GM21381 (cell line): Measurements from ENCODE around the gene SWAP70.
"Not testable (repeated sequence)": the region's sequence is repeated elsewhere in the genome, so short reads cannot be mapped to it uniquely, and the experiment has no call there.

ENCODE experiments used
- ATAC-seq: cut with Tn5 transposase; IDR thresholded peaks from one replicate; pipeline ENCODE4 v1.9.1; 2021; ENCODE audit warnings: mild to moderate bottlenecking, moderate library complexity; ENCODE audit not compliant: unreplicated experiment

Gene SWAP70

DNA sequence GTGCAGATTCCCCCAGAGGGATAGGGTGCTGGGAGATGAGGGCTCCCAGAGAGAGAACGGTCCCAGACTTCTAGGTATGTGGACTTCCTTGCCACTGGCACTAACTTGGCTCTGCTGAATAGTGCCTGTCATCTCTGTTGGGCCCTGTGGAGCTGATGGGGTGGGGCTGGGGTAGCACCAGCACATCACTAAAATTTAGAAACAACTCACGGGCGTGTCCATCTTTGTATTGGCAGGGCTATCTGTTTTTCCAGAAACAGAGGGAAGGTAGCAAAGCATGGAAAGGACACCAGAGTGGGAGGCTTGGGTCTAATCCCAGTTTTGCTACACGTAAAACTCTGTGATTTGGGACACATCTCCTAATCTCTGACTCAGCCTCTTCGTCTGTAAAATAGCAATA, 25.8 kb downstream of the SWAP70 start:
- ATAC-seq, result no peak

DNA sequence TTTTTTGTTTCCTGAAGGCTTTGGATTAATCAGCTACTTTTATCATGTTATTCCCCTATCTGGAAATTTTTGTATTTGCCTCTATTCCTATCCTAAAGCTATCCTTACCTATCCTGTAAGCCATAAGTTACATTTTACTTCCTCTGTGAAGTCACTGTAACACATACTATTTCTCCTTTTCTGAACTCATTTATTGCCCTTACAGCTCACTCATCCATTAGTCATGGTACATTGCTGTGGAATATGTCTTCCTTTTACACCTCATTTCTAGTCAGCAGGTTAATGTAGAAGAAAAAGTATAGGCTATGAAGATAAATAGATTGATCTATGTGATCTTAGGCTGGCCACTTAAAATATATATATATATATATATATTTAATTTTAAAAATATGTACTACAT, 28.0 kb downstream of the SWAP70 start:
- no peak for ATAC-seq

DNA sequence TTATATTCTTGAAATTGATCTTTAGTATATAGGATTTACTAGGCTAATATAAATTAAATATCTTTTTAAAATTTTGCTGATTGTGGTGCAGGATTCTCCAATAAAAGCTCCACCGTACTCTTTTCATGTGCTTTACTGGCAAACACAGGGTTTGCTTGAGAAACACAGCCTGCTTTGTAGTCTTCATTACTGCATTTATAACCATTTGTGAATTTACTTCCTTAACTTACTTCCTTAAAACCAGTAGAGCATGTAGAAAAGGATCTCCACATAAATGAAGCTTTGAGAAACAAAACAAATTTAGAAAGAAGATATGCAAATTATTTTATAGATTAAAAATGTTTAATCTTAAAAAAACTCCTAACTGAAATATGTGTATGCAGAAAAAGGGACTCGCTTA, 28.8 kb downstream of the SWAP70 start:
- no peak for ATAC-seq

DNA sequence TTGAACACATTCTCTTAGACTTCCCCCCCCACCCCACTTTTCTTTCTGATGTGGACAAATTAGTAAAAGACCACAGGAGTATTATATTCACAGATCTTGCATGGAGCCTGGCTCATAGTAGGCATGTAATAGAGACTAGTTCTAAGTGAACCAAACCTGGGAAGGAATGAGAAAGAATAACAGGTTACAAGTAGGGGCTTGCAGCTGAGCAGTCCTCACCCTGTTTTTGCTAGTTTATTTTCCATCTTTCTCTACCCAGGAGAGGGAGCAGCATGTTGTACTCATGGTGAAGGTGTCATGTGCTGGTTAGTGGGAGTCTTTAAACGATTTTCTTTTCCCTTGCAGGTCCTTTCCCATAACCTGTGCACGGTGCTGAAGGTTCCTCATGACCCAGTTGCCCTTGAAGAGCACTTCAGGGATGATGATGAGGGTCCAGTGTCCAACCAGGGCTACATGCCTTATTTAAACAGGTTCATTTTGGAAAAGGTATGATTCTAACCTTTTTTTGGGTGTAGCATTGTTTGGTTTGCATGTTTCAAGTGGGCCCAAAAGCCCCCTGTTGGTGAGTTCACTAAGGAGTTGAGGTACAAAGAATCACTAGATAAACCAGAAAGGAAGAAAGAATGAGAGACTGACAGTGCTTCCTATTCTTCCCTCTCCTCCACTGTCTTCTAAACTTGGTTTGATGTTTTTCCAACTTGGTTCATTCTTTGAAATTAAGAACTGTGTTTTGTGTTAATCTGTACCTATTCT, 30.1 kb downstream of the SWAP70 start:
- no peak for ATAC-seq

DNA sequence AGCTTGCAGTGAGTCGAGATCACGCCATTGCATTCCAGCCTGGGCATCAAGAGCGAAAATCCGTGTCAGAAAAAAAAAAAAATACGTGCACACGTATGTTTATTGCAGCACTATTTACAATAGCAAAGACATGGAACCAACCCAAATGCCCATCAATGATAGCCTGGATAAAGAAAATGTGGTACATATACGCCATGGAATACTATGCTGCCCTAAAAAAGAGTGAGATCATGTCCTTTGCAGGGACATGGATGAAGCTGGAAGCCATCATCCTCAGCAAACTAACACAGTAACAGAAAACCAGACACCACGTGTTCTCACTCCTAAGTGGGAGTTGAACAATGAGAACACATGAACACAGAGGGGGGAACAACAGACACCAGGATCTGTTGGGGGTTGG, 31.4 kb downstream of the SWAP70 start:
- not testable (repeated sequence) for ATAC-seq

DNA sequence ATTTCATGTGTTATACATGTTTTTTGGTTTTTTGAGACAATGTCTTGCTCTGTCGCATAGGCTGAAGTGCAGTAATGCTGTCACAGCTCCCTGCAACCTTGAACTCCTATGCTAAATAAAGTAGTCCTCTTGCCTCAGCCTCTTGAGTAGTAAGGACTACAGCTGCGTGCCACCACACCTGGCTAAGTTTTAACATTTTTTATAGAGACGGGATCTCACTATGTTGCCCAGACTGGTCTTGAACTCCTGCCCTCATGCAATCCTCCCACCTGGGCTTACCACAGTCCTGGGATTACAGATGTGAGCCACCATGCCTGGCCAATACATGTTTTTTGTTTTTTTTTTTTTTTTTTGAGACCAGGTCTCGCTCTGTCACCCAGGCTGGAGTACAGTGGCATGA, 33.9 kb downstream of the SWAP70 start:
- ATAC-seq, result no peak

DNA sequence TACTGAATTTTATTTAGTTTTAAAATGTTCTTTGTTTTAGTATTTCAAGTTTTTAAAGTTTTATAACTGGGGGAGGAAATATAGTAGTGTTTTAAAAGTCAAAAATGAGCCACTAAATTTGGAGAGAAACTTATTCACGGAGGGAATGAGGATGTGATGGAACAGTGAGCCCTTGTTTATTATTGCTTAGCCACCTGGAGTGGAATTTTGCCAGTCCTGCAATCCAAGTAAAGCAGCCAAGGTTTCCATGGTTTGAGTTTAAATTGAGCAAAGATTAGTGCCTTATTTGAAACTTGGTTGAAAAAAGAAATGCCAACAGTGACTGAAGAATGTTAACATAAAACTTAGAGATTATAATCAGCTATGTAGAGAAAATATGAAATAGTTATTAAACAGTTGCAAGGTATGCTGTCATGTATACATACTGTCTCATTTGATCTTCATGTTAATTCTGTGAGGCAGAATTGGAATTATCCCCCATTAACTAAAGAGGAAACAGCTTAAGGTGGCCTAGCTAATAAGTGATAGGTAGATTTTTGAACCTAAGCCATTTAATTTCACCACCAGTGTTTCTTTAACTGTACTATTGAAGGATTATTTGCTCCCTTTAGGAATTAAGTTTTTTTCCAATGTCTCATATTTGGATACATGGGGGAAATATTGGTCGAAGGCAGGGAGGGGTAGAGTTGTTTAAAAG, 36.4 kb downstream of the SWAP70 start:
- ATAC-seq, result no peak

DNA sequence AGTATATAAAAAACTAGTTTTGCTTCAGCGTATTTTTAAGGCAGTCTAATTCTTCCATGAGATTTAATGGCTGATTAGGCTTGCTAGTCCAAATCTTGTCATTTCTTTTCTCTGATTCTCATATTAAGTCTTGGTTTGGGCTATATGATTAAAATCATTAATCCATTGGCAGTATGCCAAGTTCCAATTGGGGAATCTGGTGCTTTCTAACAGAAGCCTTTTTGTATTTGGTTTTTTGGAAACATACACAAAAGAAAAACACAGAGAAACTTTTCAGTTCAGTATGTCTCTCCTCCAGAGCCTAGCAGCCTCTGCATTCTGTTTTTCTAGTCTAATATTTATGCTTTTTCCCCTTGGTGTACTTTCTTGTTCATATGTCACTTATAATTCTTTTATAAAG, 37.9 kb downstream of the SWAP70 start:
- no peak for ATAC-seq

DNA sequence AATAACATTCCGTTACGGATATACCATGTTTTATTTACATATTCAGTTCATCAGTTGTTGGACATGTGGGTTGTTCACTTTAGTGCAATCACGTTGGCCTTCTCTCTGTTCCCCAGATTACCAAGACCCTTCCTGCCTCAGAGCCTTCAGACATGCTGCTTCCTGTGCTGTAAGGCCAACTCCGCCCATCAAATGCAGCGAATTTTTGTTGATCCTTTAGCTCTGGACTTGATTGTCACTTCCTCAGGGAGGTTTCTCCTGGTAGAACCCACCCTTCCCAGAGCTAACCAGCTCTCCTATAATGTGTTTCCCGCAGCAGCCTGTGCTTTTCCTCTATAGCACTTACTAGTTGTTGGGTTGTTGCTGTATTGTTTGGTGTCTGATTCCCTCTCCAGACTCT, 39.4 kb downstream of the SWAP70 start:
- no peak for ATAC-seq

DNA sequence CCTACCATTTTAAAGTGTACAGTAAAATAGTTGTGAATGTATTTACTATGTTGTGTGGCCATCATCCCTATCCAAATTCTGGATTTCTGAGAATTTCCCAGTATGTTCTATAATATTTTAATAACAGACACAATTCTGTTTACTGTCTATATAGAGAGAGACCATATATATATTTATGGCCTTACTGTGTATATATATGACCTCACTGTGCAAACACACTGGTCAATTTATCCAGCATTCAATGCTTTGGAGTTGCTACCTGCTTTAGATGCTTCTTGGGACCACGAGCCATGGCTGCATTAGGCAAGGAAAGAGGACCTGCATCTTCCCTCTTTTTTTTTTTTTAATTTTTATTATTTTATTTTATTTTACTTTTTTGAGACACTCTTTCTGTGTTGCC, 40.2 kb downstream of the SWAP70 start:
- ATAC-seq, result no peak

DNA sequence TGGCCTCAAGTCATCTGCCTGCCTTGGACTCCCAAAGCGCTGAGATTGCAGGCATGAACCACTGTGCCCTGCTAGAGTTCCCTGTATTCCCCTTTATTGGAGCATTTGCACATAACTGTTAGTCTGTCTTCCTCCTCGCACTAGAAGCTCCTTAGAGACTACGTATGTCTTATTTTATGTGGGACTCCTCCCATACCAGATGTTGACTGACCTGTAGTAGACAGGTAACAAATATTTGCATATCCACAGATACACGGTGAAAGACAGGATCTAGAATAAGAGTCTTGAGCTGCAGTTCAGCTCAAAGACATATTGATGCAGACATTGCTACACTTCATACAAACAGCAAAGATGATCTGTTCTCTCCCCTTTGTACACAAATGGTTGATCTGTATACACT, 40.7 kb downstream of the SWAP70 start:
- no peak for ATAC-seq

DNA sequence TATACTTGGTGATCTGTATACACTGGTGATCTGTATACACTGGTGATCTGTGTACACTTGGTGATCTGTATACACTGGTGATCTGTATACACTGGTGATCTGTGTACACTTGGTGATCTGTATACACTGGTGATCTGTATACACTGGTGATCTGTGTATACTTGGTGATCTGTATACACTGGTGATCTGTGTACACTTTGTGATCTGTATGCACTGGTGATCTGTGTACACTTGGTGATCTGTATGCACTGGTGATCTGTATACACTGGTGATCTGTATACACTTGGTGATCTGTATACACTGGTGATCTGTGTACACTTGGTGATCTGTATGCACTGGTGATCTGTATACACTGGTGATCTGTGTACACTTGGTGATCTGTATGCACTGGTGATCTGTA, 41.5 kb downstream of the SWAP70 start:
- not testable (repeated sequence) for ATAC-seq

DNA sequence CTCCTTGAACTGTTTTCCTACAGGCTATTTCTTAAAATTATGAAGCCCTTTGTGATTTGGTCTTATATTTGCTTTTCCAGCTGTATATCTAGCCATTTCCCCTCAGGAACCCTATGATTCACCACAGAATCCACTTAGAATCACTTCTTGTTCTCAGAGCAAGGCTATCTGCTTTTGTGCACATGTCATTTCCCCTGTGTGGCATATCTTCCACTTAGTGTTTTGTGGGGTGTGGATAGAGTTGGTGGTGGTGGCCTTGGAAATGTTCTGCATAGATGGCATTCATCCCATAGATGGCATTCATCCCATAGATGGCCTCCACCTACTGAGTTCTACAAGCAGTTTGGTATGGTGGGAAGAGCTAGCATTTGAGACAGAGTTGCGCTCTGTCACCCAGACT, 44.7 kb downstream of the SWAP70 start:
- ATAC-seq, result no peak

DNA sequence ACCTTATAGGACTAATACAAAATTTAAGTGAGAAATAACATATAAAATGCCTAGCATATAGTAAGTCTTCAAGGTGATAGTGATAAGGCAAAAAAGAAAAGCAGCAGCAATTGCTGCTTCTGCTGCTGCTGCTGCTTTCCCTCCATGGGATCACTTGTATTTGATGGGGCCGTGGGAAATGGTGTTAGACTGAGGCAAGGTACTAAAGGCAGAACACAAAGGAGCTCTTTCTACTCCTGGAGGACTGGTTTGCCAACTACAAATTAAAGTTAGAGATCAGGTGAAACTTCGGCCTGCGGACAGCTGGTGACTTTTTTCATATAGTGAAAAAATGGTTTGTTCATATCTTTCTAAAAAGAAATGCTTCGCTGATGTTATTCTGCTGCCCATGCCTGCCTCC, 46.3 kb downstream of the SWAP70 start:
- no peak for ATAC-seq

DNA sequence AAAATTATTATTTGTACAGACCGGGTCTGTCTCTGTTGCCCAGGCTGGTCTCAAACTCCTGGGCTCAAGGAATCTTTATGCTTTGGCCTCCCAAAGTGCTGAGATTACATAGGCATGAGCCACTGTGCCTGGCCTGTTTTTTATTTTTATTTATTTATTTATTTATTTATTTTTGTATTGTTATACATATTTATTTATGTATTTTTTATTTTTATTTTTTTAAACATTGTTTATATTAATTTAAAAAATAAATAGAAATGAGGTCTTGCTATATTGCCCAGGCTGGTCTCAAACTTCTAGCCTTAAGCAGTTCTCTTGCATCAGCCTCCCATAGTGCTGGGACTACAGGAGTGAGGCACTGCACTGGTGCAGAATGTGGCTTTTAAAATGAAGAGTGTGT, 47.0 kb downstream of the SWAP70 start:
- no peak for ATAC-seq

DNA sequence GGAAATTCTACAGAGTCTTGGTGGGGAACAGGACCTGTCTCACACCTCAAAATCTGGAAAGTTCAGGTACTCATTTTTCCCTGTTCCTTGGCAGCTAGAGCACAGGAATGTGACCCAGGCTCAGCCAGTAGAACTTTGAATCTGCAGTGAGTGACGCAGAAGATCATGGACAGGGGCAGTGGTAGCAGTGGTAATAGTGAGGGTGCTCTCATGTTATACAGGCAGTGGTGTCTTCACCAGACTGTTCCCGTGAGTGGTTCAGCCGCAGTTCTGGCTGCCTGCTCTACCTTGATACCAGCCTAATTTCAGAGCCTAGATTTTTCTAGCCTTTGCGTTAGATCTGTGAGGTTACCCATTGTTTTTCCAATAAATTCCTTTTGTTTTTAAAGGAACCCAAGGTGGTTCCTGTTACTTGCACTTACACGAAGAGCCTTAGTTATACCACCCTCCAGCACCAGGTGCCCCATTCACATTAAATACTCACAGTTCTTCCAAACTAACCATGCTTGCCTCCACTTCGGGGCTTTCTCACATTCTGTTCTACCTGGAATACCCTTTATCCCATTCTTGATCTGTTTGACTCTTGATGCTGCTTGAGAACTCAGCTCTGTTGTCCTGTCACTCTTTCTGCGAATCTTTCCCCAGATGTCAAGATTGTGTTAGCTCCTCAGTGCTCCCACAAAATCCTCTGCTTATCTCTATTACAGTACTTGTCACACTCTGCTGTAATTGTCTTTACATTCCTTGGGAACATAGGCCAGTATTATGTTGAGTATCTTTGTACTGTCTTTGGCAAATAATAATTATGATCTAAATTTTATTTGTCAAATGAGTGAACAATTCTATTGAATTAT, 47.8 kb downstream of the SWAP70 start:
- no peak for ATAC-seq

DNA sequence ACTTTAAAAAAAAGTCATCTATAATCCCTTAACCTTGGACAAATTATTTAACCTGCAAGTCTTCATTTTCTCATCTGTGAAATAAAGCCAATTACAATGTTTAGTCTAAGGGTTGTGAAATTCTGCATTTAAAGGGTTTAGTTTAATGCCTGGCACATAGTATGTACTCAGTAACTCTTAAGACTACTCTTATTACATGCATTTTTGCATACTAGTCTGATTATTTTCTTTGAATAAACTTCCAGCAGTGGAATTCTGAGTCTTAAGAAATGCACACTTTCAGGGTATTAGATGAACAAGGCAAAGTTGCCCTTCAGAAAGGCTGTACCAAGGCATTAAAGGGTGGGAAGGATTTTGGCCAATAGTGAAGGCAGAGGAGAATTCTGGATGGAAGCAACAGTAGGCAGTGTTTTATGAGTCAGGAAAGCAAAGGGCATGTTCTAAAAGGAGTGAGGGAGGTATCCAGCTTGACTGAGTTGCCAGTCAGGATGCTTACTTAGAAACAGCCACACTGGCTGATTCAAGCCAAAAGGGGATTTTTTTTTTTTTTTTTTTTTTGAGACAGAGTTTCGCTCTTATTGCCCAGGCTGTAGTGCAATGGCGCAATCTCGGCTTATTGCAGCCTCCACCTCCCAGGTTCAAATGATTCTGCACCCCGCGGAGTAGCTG, 50.5 kb downstream of the SWAP70 start:
- ATAC-seq, result no peak

DNA sequence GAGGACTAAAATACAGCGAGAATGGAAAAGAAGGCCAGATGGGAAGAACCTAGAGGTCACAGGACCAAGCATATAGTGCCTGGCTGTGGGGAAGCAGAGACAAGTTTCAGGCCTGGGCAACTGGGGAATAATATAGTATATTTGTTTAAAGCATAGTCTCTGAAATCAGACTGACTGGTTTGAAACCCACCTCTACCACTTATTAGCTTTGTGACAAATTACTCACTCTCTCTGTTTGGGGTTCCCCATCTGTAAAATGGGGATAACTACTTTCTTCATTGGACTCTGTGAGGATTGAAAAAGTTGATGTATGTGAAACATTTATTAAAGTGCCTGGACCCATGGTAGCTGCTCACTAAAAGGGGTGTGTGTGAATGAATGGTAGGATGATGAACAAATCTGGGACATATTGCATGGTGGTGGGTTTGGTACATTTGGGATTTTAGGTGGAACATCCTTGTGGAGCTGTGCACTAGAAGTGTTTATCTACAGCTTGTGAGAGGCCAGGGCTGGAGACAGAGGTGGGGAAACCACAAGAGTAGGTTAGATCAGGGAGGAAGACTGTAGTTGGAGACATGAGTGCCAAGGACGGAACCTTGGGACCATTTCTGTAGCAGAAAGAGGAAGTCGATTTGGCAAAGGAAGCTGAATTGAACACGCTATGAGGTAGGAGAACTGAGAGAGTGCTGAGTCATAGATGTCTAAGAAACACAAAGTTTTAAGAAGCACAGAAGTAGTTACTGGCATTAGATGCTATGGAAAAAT, 52.6 kb downstream of the SWAP70 start:
- peak; percentile 77 for ATAC-seq

DNA sequence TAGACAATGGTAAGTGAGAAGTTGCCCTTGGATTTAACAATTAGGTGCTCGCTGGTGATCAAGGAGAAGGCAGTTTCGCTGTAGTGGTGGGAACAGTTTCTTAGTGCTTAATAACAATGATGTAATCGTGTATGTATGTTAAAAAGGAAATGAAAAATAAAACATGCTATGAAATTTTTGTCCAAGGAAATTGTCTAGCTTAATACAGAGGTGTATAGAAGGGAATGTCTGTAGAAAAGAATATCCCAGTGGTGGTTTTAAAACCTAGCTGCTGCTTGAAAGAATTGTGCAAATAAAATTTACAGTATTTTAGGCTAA, 53.1 kb downstream of the SWAP70 start:
- ATAC-seq, result no peak

DNA sequence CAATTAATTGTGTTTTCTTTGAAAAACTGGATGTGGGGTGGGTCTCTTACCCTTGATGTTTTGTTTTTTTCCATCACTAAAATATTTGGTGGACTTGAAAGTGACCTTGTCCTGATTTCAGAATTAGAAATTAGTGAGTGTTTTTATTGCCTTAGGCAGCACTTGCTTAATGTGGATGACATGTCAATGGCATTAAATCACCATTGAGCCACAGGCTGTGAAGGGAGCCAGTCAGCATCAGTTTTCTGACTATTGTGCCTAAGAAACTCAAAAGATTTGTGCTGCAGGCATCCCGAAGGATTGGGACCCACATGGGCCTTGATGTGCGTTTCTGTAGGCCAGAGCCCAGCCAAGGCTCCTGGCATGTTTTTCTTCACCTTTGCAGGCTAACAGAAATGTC, 53.8 kb downstream of the SWAP70 start:
- ATAC-seq, result no peak

DNA sequence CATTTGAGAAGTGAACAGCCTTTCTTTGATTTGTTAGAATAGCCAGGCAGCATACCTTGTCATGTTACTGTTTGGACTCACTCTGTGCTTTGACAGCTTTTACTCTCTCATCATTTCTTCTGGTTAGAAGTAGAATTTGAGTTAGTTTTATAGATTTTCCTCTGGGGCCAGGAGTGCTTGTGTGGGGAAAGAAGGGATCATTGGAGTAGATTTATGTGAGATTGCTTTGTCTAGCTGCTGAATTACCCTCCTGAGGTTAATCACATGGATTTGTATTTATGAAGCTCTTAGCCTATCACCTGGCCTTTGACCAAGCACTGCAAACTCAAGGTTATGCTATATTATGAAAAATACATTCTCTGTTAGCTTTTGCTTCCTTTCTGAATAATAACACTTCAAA, 54.3 kb downstream of the SWAP70 start:
- ATAC-seq, result no peak
